HL-60/S4 (cell line): ENCODE data around the gene ARID3A.
"Not testable (repeated sequence)": the region's sequence is repeated elsewhere in the genome, so short reads cannot be mapped to it uniquely, and the experiment has no call there.

ENCODE experiments used
- in situ Hi-C: fragments of 300-500 bp; cut with MboI; formaldehyde crosslinking; loops from 2 replicates; pipeline ENCODE4 v1.14.3; 2022; ENCODE audit warnings: low sequenced_read_pairs

The ARID3A gene

GRCh38 chr19:891421-892200 is 34.2 kb upstream of the ARID3A start:
- in situ Hi-C loops = not testable (repeated sequence)

GRCh38 chr19:892243-892893 is 33.5 kb upstream of the ARID3A start:
- in situ Hi-C loops = no loop called here

GRCh38 chr19:892894-893689 is 32.7 kb upstream of the ARID3A start, which contains the start of the genes MED16 and RNU6-9:
TSS of gene MED16 (minus strand) at chr19:893187. CDS start at chr19:891131, 2,056 bp downstream.
TSS of gene RNU6-9 (plus strand) at chr19:893484.
- in situ Hi-C loops = no loop called here

- in situ Hi-C loops = no loop called here
Observed at GRCh38 chr19:896434-896833, 29.4 kb upstream of the ARID3A start.

- in situ Hi-C loops = no loop called here
Observed at GRCh38 chr19:896999-897398, 28.8 kb upstream of the ARID3A start.

GRCh38 chr19:897442-898039 is 28.3 kb upstream of the ARID3A start:
- in situ Hi-C loops = no loop called here

- in situ Hi-C loops = no loop called here
Observed at GRCh38 chr19:898663-899062, 27.2 kb upstream of the ARID3A start.

GRCh38 chr19:899336-900042 is 26.3 kb upstream of the ARID3A start:
- in situ Hi-C loops = no loop called here

GRCh38 chr19:900043-900301 is 25.9 kb upstream of the ARID3A start:
- in situ Hi-C loops = no loop called here

GRCh38 chr19:900302-901111 is 25.3 kb upstream of the ARID3A start:
- in situ Hi-C loops = no loop called here

GRCh38 chr19:901216-902092 is 24.4 kb upstream of the ARID3A start:
- in situ Hi-C loops = no loop called here

GRCh38 chr19:902093-902370 is 23.8 kb upstream of the ARID3A start:
- in situ Hi-C loops = no loop called here

- in situ Hi-C loops = no loop called here
Observed at GRCh38 chr19:902446-903226, 23.2 kb upstream of the ARID3A start.

GRCh38 chr19:903266-903797 is 22.5 kb upstream of the ARID3A start:
- in situ Hi-C loops = no loop called here

GRCh38 chr19:904545-904944 is 21.3 kb upstream of the ARID3A start:
- in situ Hi-C loops = no loop called here

GRCh38 chr19:906480-906879 is 19.4 kb upstream of the ARID3A start:
- in situ Hi-C loops = no loop called here

GRCh38 chr19:907183-907853 is 18.5 kb upstream of the ARID3A start:
- in situ Hi-C loops = no loop called here
